CD4-positive, CD25-positive, alpha-beta regulatory T cell (primary cell): ENCODE results near the gene RUFY2. TPM values are rescaled to one million over a fixed set of nuclear protein-coding genes. Genes with fewer than 3 reads are reported as not detected.
"Not testable (repeated sequence)": the region's sequence is repeated elsewhere in the genome, so short reads cannot be mapped to it uniquely, and the experiment has no call there.

Experiments used
- ATAC-seq, 2 donors: fragments of 150-1000 bp; cut with Tn5 transposase; one replicate each; pipeline ENCODE4 v1.10.0; 2021; ENCODE audit warnings: low read depth in 2 of 2, moderate number of reproducible peaks in 2 of 2, moderate library complexity in 1 of 2
- DNase-seq, 3 donors: peaks; one replicate each; pipeline versions ENCODE4 v3.0.0 to v3.0.0-alpha.2; 2012 to 2022; ENCODE audit warnings: mixed read lengths in 1 of 3
- H3K27ac ChIP-seq: one replicate; pipeline ENCODE4 v1.7.0; 2013; ENCODE audit warnings: mild to moderate bottlenecking, low read length; ENCODE audit not compliant: insufficient read depth, poor library complexity, severe bottlenecking
- H3K27me3 ChIP-seq: one replicate; pipeline ENCODE4 v1.7.0; 2013; ENCODE audit warnings: low read length; ENCODE audit not compliant: control insufficient read depth, insufficient read depth
- H3K36me3 ChIP-seq: one replicate; pipeline ENCODE4 v1.7.0; 2013; ENCODE audit warnings: mild to moderate bottlenecking, low read length, moderate library complexity; ENCODE audit not compliant: control insufficient read depth, insufficient read depth
- H3K4me1 ChIP-seq: 2 replicates; pipeline ENCODE4 v1.7.0; 2013; ENCODE audit warnings: mild to moderate bottlenecking, low read length; ENCODE audit not compliant: insufficient read depth, control insufficient read depth, poor library complexity, severe bottlenecking
- H3K4me3 ChIP-seq: one replicate; pipeline ENCODE4 v1.7.0; 2013; ENCODE audit warnings: low read depth, mild to moderate bottlenecking, low read length, moderate library complexity
- H3K9me3 ChIP-seq, 2 experiments: 1 replicate in 1 of 2; 2 replicates in 1 of 2; pipeline ENCODE4 v1.7.0; 2013; ENCODE audit warnings: low read length in 2 of 2, mild to moderate bottlenecking in 1 of 2, moderate library complexity in 1 of 2; ENCODE audit not compliant: control insufficient read depth in 2 of 2
- H3K27ac Mint-ChIP-seq, 3 donors: one replicate each; pipeline ENCODE4 v1.8.0; 2020 to 2022; ENCODE audit warnings: mild to moderate bottlenecking in 3 of 3, mixed read lengths in 3 of 3, moderate library complexity in 2 of 3
- H3K27me3 Mint-ChIP-seq: one replicate; pipeline ENCODE4 v1.8.0; 2022; ENCODE audit warnings: mild to moderate bottlenecking, mixed read lengths
- H3K36me3 Mint-ChIP-seq: one replicate; pipeline ENCODE4 v1.8.0; 2020; ENCODE audit warnings: mixed read lengths
- H3K4me1 Mint-ChIP-seq, 4 donors: one replicate each; pipeline ENCODE4 v1.8.0; 2020 to 2022; ENCODE audit warnings: mixed read lengths in 4 of 4, mild to moderate bottlenecking in 1 of 4
- H3K4me3 Mint-ChIP-seq, 4 donors: one replicate each; pipeline ENCODE4 v1.8.0; 2020 to 2022; ENCODE audit warnings: mild to moderate bottlenecking in 4 of 4, mixed read lengths in 4 of 4, moderate library complexity in 3 of 4
- H3K9me3 Mint-ChIP-seq, 7 donors: one replicate each; pipeline ENCODE4 v1.8.0; 2020 to 2022; ENCODE audit warnings: mixed read lengths in 7 of 7, mild to moderate bottlenecking in 3 of 7, moderate library complexity in 2 of 7
- polyA plus RNA-seq, 4 donors: library from polyadenylated mRNA; unstranded; fragments of 300-500 nt; fragmentation: Illumina TruSeq; gene quantifications; one replicate each; pipeline ENCODE4 v1.2.3, GENCODE V29; 2021
- total RNA-seq: library from RNA; stranded (reverse); gene quantifications from one replicate; pipeline ENCODE4 v1.2.3, GENCODE V29; 2022

RUFY2 gene
- total and polyA plus RNA-seq, 5 donors from 2014 or later, result 4.5 to 18.9 (median 7.7) TPM

- peak; percentile 97 to 99 (median 99) for DNase-seq
- H3K4me1 Mint-ChIP-seq, result peaks cover 20 to 54% (median 40%) of the 10 kb centered on the region in 4 donors
- peaks cover 30% of the 10 kb centered on the region for H3K4me1 ChIP-seq
- peaks cover 0 to 3% (median 0%) of the 10 kb centered on the region in 7 donors for H3K9me3 Mint-ChIP-seq
- peaks cover 11% of the 10 kb centered on the region for H3K36me3 Mint-ChIP-seq
- H3K4me3 ChIP-seq, result peak within 1 kb of the TSS; percentile 95
- H3K4me3 Mint-ChIP-seq, result peak within 1 kb of the TSS; percentile 100
- H3K27ac ChIP-seq, result peak within 1 kb of the TSS; percentile 97
- H3K27me3 Mint-ChIP-seq, result peaks cover 11% of the 10 kb centered on the region
- H3K27me3 ChIP-seq, result no peaks in the 10 kb centered on the region
- H3K9me3 ChIP-seq, result no peaks in the 10 kb centered on the region
- ATAC-seq, result peak; percentile 88
- H3K27ac Mint-ChIP-seq, result peak within 1 kb of the TSS; percentile 99 to 100 (median 100)
- no peaks in the 10 kb centered on the region for H3K36me3 ChIP-seq
Measured at GRCh38 chr10:68331455-68332258, 75.4 kb downstream of the RUFY2 start, which contains the start of gene HNRNPH3. HNRNPH3 (plus strand) TSS chr10:68332064; CDS start chr10:68337222, 5,158 bp downstream.

GRCh38 chr10:68330852-68331454 is 76.1 kb downstream of the RUFY2 start:
- Histone ChIP-seq H3K4me3 (peak overlapping the region; percentile 95), H3K9me3 (no peaks in the 10 kb centered on the region), H3K27me3 (no peaks in the 10 kb centered on the region), H3K36me3 (no peaks in the 10 kb centered on the region), H3K27ac (peak overlapping the region; percentile 97), H3K4me1 (peaks cover 23% of the 10 kb centered on the region)
- peaks cover 8% of the 10 kb centered on the region for H3K36me3 Mint-ChIP-seq
- peak overlapping the region; percentile 100 for H3K4me3 Mint-ChIP-seq
- ATAC-seq (no peak), DNase-seq (no peak)
- peak overlapping the region; percentile 99 to 100 (median 100) for H3K27ac Mint-ChIP-seq
- peaks cover 13 to 47% (median 33%) of the 10 kb centered on the region in 4 donors for H3K4me1 Mint-ChIP-seq
- peaks cover 11% of the 10 kb centered on the region for H3K27me3 Mint-ChIP-seq
- peaks cover 0 to 3% (median 0%) of the 10 kb centered on the region in 7 donors for H3K9me3 Mint-ChIP-seq

DNA sequence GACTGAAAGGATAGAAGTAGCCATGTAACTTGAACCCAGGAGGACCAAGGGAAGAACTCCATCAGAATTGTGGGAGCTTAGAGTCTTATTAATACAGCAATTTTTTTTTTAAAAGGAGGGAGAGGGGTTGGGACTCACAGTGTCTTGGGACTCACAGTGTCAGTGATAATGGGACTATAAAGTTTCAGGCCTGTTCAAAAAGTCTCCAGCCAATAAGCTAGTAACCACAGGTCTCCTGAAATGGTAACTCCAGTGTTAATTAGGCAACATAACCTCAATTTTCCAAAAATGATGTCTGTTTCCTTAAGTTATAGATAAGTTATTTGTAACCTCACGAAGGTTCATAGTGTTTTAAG is 77.6 kb downstream of the RUFY2 start:
- Mint-ChIP-seq H3K4me1 (peaks cover under 1 to 34% (median 23%) of the 10 kb centered on the region in 4 donors), H3K27me3 (peaks cover 11% of the 10 kb centered on the region), H3K4me3 (peak overlapping the region; percentile 24 to 86 (median 55)), H3K27ac (peak overlapping the region in 2 of 3 donors; percentile 59 to 99), H3K9me3 (peaks cover 0 to 3% (median 0%) of the 10 kb centered on the region in 7 donors), H3K36me3 (peaks cover 5% of the 10 kb centered on the region)
- DNase-seq, result no peak
- ATAC-seq, result no peak
- Histone ChIP-seq H3K36me3 (no peaks in the 10 kb centered on the region), H3K4me3 (no peak overlapping the region), H3K4me1 (peaks cover 11% of the 10 kb centered on the region), H3K27ac (no peak overlapping the region), H3K9me3 (no peaks in the 10 kb centered on the region), H3K27me3 (no peaks in the 10 kb centered on the region)

DNA sequence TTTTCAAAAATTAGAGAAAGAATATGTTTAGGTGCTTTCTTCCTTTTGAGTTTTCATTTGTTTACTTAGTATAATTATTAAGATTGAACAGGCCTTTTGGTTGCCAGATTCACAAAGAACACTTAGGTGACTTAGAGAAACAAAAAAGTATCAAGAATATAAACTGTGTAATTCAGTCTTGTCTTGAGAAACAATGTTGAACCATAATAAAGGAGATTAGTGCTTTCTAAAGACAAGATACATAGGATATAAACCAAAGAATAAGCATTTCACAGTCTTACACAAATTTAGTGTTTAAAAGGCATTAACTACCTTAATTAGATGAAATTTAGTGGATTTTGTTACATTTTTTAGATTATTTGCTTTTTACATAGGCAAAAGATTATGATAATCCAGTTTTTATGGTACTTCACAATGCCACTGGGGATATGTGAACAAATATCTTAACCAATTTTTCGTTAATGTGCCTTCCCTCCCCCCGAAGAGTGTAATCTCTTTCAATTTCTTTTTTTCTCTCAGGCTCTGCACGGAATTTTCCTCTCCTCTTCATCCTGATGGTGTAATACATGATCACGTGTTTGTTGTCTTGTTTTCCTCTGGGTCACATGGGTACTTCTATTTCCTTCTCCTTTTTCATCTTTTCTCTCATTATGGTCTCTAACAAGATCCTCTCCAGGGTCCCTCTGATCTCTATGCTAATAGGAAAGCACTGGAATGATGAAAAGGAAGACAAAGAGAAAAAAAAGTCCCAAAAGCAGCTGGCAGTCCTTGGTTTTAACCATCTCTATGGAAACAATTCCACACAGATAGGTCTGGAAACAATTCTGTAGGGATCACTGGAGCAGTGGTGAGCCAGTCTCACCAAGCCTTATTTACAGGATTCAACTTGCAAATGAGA is 78.9 kb downstream of the RUFY2 start:
- no peak for ATAC-seq
- H3K36me3 Mint-ChIP-seq, result peaks cover 4% of the 10 kb centered on the region
- DNase-seq, result peak in 1 of 3 donors; percentile 20
- no peaks in the 10 kb centered on the region for H3K9me3 ChIP-seq
- peak overlapping the region in 1 of 3 donors; percentile 30 for H3K27ac Mint-ChIP-seq
- peaks cover 0 to 3% (median 0%) of the 10 kb centered on the region in 7 donors for H3K9me3 Mint-ChIP-seq
- no peaks in the 10 kb centered on the region for H3K27me3 ChIP-seq
- peaks cover 0 to 32% (median 19%) of the 10 kb centered on the region in 4 donors for H3K4me1 Mint-ChIP-seq
- H3K4me1 ChIP-seq, result peaks cover 7% of the 10 kb centered on the region
- peak overlapping the region in 1 of 4 donors; percentile 71 for H3K4me3 Mint-ChIP-seq
- peaks cover 11% of the 10 kb centered on the region for H3K27me3 Mint-ChIP-seq
- peak overlapping the region; percentile 39 for H3K27ac ChIP-seq
- no peaks in the 10 kb centered on the region for H3K36me3 ChIP-seq
- H3K4me3 ChIP-seq, result peak overlapping the region; percentile 18

- not testable (repeated sequence) for DNase-seq, H3K9me3 Mint-ChIP-seq, H3K4me3 ChIP-seq, ATAC-seq, H3K27ac Mint-ChIP-seq, H3K27me3 Mint-ChIP-seq, H3K36me3 Mint-ChIP-seq, H3K27me3 ChIP-seq, H3K4me1 ChIP-seq, H3K4me3 Mint-ChIP-seq, H3K27ac ChIP-seq, H3K9me3 ChIP-seq, H3K36me3 ChIP-seq
- peaks cover 0 to 22% (median 9%) of the 10 kb centered on the region in 4 donors for H3K4me1 Mint-ChIP-seq
Measured at GRCh38 chr10:68324396-68324795, 82.7 kb downstream of the RUFY2 start.

DNA sequence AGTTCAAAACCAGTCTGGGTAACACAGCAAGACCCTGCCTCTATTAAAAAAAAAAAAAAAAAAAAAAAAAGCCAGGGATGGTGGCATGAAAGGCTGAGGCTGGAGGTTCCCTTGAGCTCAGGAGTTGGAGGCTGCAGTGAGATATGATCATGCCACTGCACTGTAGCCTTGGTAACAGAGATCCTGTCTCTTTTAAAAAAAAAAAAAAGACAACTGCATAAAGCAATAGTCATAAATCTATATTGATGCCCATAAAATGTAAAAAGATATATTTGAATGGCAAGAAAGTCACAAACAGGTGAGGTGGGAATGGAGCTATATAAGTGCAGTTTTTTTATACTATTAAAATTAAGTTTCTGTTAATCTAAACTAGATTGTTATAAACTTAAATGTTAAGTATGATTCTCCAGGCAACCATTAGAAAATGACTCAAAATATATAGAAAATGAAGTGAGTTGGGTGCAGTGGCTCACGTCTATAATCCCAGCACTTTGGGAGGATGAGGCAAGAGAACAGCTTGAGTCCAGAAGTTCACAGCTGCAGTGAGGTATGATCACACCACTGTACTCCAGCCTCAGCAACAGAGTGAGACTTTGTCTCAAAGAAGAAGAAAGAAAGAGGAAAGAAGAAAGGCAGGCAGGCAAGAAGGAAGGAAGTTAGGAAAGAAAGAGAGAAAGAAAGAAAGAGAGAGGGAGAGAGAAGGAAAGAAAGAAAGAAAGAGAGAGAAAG is 88.6 kb downstream of the RUFY2 start:
- H3K9me3 ChIP-seq, result peaks cover 13 to 14% of the 10 kb centered on the region in 2 experiments
- Mint-ChIP-seq H3K27ac (no peak overlapping the region), H3K4me1 (peaks cover 6 to 12% (median 8%) of the 10 kb centered on the region in 4 donors), H3K36me3 (peaks cover 4% of the 10 kb centered on the region), H3K4me3 (no peak overlapping the region), H3K9me3 (peaks cover 0 to 15% (median 2%) of the 10 kb centered on the region in 7 donors), H3K27me3 (no peaks in the 10 kb centered on the region)
- no peaks in the 10 kb centered on the region for H3K27me3 ChIP-seq
- peaks cover 6% of the 10 kb centered on the region for H3K4me1 ChIP-seq
- no peak overlapping the region for H3K27ac ChIP-seq
- no peak overlapping the region for H3K4me3 ChIP-seq
- DNase-seq (no peak), ATAC-seq (no peak)
- H3K36me3 ChIP-seq, result no peaks in the 10 kb centered on the region

DNA sequence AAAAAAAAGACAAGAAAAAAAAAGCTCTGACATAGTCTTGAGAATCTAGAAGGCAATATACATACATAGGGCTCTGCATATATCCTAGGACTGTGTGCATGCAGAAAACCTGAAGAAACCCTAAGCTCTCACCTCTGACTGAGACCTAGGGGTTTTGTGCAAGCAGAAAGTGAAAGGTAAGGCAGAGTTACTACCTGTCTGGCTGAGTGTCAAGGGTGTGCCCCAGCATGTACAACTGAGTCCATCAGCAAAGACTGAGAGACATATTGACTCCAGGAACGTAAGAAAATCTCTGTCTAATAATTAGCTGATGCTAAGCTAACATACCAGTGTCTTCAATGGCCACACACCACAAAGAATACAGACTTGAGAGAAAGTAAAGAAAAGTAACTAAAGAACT is 91.5 kb downstream of the RUFY2 start:
- H3K36me3 Mint-ChIP-seq, result peaks cover 8% of the 10 kb centered on the region
- peaks cover 6 to 13% (median 10%) of the 10 kb centered on the region in 4 donors for H3K4me1 Mint-ChIP-seq
- Histone ChIP-seq H3K4me1 (peaks cover 6% of the 10 kb centered on the region), H3K27ac (no peak overlapping the region), H3K9me3 (peaks cover 13 to 14% of the 10 kb centered on the region in 2 experiments), H3K36me3 (no peaks in the 10 kb centered on the region), H3K27me3 (no peaks in the 10 kb centered on the region), H3K4me3 (no peak overlapping the region)
- no peaks in the 10 kb centered on the region for H3K27me3 Mint-ChIP-seq
- H3K27ac Mint-ChIP-seq, result no peak overlapping the region
- no peak for DNase-seq
- ATAC-seq, result no peak
- no peak overlapping the region for H3K4me3 Mint-ChIP-seq
- H3K9me3 Mint-ChIP-seq, result peaks cover 0 to 15% (median 2%) of the 10 kb centered on the region in 7 donors
